Psoas muscle (tissue), 8 donors: Measurements from ENCODE around the gene SLC47A2. TPM values are rescaled to one million over a fixed set of nuclear protein-coding genes. Genes with fewer than 3 reads are reported as not detected.

Experiments
- ATAC-seq, 4 donors: fragments of 200-7000 bp; cut with Tn5 transposase; one replicate each; pipeline ENCODE4 v1.9.1; 2020; ENCODE audit warnings: moderate library complexity in 3 of 4, mild to moderate bottlenecking in 2 of 4
- DNase-seq, 2 donors: peaks; one replicate each; pipeline ENCODE4 v3.0.0-alpha.2; 2020
- H3K27ac ChIP-seq: fragments of 200-600 bp; one replicate; pipeline ENCODE4 v1.8.0; 2022
- H3K27me3 ChIP-seq, 3 donors: fragments of 200-600 bp in 1 of 3; one replicate each; pipeline versions ENCODE4 v1.6.1 to v1.8.0; 2013 to 2022; ENCODE audit warnings: low read length in 2 of 3, mild to moderate bottlenecking in 2 of 3, moderate library complexity in 1 of 3; ENCODE audit not compliant: insufficient read depth in 3 of 3
- H3K36me3 ChIP-seq, 2 donors: fragments of 200-600 bp in 1 of 2; one replicate each; pipeline versions ENCODE4 v1.6.1 to v1.8.0; 2013 to 2022; ENCODE audit warnings: low read depth in 1 of 2, mild to moderate bottlenecking in 1 of 2, moderate library complexity in 1 of 2; ENCODE audit not compliant: insufficient read depth in 1 of 2
- H3K4me1 ChIP-seq: fragments of 200-600 bp; one replicate; pipeline ENCODE4 v1.8.0; 2022
- H3K4me3 ChIP-seq: fragments of 200-600 bp; one replicate; pipeline ENCODE4 v1.8.0; 2022; ENCODE audit warnings: mild to moderate bottlenecking
- H3K9me3 ChIP-seq: fragments of 200-600 bp; one replicate; pipeline ENCODE4 v1.8.0; 2022
- CTCF ChIP-seq: fragments of 200-600 bp; IDR thresholded peaks from one replicate; pipeline ENCODE4 v1.8.0; 2022; ENCODE audit warnings: antibody characterized with exemption
- WGBS, 3 donors: extraction: QIAGEN DNeasy Blood & Tissue Kit; methylation state at CpG; one replicate each; pipeline versions ENCODE4 v1.1.6 to v1.1.7; 2013; 5-methylcytosine and 5-hydroxymethylcytosine counted together
- intact Hi-C, 2 donors: fragments of 100-400 bp; cut with DNase I; formaldehyde crosslinking; loops; one replicate each; pipeline versions ENCODE4 v1.11.0 to v1.14.2; 2022
- polyA plus RNA-seq, 3 donors: library from polyadenylated mRNA; stranded (reverse); fragments of 200-250 nt; gene quantifications; one replicate each; pipeline ENCODE4 v1.2.3, GENCODE V29; 2013
- total RNA-seq, 4 donors: library from RNA; stranded (reverse); fragmentation: NEBNext Ultra II Directional in 2 of 4; extraction: Animal tissue kit (Norgen Biotek cat#: 25700) in 2 of 4; gene quantifications; one replicate each; pipeline versions ENCODE4 v1.2.1 to v1.2.4, GENCODE V29; 2021 to 2023
- donor health status: healthy with polysubstance abuse.
- donor health status: DM: no; HTN: no; CAD: no; lungs with moderate emphysema.
- donor health status: Bipolar disorder and iron deficiency.
- donor health status: healthy.
- donor health status: DM: yes; HTN: yes; CAD: no.
- donor health status: DM: no; HTN: no; CAD: no.
- donor health status: DM: no; HTN: no; CAD: no.
- donor health status: DM: yes; HTN: yes; CAD: no.

The SLC47A2 gene
- total and polyA plus RNA-seq, 7 donors: 0.01 to 1.1 (median 0.06) TPM; not detected in 3

DNA sequence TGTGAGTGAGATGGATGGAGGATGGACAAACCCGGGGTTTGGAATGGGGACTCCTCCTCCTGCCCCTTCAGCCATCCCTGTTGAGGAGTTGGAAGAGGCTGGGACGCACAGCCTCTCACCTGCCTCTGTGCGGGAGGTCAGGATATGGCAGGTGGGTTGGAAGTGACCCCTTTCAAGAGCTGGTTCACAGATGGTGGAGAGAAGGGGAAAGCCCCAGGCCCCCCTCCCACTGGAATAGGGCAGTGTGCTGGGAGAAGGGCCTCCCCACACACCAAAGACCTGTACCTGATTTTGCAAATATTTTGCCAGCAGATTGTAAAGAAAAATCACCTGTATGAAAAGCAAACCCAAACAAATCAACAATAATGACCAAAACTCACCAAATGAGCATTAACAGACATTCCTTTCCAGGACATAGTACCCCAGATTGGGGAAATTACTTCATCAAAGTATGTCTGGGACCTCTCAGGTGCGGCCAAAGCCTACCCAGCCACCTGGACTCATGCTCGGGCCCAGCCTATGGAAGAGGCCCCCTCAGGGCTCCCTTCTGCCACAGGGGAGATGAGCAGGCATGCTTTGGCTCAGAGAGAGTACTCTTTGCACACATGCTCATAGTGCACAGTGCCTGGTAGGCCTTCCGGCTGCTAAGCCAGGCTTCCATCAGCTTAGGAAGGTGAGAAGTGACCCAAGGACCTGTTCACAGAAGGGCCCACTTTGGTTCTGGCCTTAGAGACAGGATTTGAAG is 7.8 kb downstream of the SLC47A2 start:
- WGBS, 3 donors: 94 to 95% (median 94%) methylated on average over 6 of the region's 6 CpGs
- H3K36me3 ChIP-seq: no peaks in the 10 kb centered on the region
- H3K4me3 ChIP-seq: no peak overlapping the region
- DNase-seq: no peak
- no peak overlapping the region for H3K27ac ChIP-seq
- TF ChIP-seq CTCF: no peak
- no peaks in the 10 kb centered on the region for H3K4me1 ChIP-seq
- H3K9me3 ChIP-seq: no peaks in the 10 kb centered on the region
- ATAC-seq: no peak
- intact Hi-C loops: no loop called here
- no peaks in the 10 kb centered on the region for H3K27me3 ChIP-seq

- ATAC-seq: no peak
- no peak for TF ChIP-seq CTCF
- Histone ChIP-seq H3K36me3 (no peaks in the 10 kb centered on the region), H3K27ac (no peak overlapping the region), H3K9me3 (no peaks in the 10 kb centered on the region), H3K27me3 (no peaks in the 10 kb centered on the region), H3K4me1 (no peaks in the 10 kb centered on the region), H3K4me3 (no peak overlapping the region)
- whole genome bisulfite sequencing, 3 donors: 79 to 88% (median 86%) methylated on average over 11 of the region's 11 CpGs
- intact Hi-C loops: no loop called here
- DNase-seq: no peak
These were observed 8.6 kb downstream of the SLC47A2 start for GRCh38 chr17:19707728-19708221.

- no peak for ATAC-seq
- DNase-seq: no peak
- no peaks in the 10 kb centered on the region for H3K27me3 ChIP-seq
- H3K4me1 ChIP-seq: no peaks in the 10 kb centered on the region
- H3K36me3 ChIP-seq: no peaks in the 10 kb centered on the region
- H3K27ac ChIP-seq: no peak overlapping the region
- no peak for TF ChIP-seq CTCF
- intact Hi-C loops: no loop called here
- H3K9me3 ChIP-seq: no peaks in the 10 kb centered on the region
- no peak overlapping the region for H3K4me3 ChIP-seq
- 75 to 82% (median 77%) methylated on average over 12 of the region's 12 CpGs for WGBS, 3 donors
These were observed 9.3 kb downstream of the SLC47A2 start for GRCh38 chr17:19706791-19707727.

DNA sequence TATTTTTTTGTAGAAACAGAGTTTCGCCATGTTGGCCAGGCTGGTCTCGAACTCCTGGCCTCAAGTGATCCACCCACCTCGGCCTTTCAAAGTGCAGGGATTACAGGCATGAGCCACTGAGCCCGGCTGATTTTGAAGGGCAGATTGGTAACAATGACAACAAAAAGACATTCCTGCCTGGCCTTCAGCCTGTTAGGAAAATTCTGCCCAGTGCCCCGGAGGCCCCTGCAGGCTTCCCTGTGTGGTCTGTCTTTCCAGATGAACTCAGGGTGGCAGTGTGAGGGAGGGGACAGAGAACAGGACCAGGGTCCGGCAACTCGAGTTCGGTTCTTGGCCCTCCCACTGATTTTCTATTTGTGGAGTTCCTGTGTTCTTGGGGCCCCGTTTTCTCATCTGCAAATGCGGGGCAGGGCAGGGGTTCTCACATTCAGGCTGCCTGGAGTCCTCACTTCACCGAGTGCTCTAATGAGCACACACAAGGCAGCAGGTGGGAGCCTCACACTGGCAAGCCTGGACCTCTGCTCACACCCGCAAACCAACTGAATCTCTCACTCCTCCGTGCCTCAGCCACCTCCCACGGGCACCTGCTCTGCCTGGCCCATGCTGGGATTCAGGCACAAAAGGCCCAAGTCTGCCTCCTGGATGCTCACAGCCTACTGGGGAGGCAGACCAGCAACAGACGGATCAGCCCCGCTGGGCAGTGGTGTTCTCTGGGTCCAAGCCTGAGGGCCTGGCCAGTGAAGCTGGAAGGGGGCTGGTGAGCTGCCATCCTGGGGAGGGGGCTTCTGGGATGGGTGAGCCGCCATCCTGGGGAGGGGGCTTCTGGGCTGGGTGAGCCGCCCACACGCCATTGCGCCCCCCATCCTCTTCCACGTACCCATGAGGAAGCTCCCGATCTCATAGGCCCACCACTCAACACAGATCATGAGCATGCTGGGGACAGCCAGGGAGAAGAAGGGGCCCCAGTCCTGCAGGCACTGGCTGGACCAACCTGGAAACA is 10.3 kb downstream of the SLC47A2 start:
- no peaks in the 10 kb centered on the region for H3K36me3 ChIP-seq
- H3K27ac ChIP-seq: no peak overlapping the region
- intact Hi-C loops: no loop called here
- H3K9me3 ChIP-seq: no peaks in the 10 kb centered on the region
- H3K4me1 ChIP-seq: no peaks in the 10 kb centered on the region
- no peak for TF ChIP-seq CTCF
- no peaks in the 10 kb centered on the region for H3K27me3 ChIP-seq
- no peak for ATAC-seq
- H3K4me3 ChIP-seq: no peak overlapping the region
- no peak for DNase-seq
- WGBS, 3 donors: 70 to 88% (median 77%) methylated on average over 22 of the region's 22 CpGs
